PC-3 (cell line): ENCODE results near the gene ZG16.

Experiments used
- EZH2 ChIP-seq: fragments of 300-600 bp; sonication (generic); IDR thresholded peaks from one replicate; pipeline ENCODE4 v1.6.1; 2017; ENCODE audit warnings: antibody characterized with exemption, mild to moderate bottlenecking, low read length; ENCODE audit not compliant: unreplicated experiment
- EZH2phosphoT487 ChIP-seq: fragments of 300-600 bp; sonication (generic); IDR thresholded peaks from 2 replicates; pipeline ENCODE4 v1.6.1; 2018; ENCODE audit warnings: mild to moderate bottlenecking, antibody characterized with exemption, low read length, borderline replicate concordance
- TF ChIP-seq, protein P1 (sequence below): fragments of 300-600 bp; sonication (generic); conservative IDR thresholded peaks from 2 replicates; pipeline ENCODE4 v1.5.1; 2017; ENCODE audit warnings: antibody characterized with exemption, low read depth, mild to moderate bottlenecking, low read length

DNA sequence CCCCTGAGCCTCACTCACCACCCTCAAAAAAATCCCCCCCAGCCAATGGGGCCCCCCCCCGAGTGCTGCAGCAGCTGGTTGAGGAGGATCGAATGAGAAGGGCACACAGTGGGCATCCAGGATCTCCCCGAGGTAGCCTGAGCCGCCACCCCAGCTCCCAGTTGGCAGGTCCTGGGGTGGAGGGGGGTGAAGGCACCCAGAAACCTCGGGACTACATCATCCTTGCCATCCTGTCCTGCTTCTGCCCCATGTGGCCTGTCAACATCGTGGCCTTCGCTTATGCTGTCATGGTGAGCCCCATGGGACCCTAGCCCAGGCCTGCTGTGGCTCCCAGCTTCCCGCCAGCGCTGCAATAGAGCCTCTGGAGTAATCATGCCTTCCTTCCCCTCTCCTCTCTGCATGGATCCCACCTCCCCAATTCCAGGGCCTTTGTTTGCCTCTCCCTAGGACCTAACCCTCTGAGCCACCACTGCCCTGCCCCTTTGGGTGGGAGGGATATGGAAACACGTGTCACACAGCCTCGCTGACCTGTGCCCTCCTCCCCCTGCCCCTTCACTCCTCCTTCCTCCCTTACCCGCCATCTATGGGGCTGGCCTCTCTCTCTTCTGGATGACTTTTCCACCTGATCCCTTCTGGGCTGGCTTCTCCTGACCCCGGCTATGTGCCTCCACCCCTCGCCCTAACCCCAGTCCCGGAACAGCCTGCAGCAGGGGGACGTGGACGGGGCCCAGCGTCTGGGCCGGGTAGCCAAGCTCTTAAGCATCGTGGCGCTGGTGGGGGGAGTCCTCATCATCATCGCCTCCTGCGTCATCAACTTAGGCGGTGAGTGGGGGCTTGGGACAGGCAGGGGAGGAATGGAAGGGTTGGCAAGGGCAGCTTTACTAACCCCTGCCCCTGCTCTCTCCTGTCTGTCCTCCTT lies 35.8 kb downstream of the ZG16 start:
- TF ChIP-seq, protein P1, sequence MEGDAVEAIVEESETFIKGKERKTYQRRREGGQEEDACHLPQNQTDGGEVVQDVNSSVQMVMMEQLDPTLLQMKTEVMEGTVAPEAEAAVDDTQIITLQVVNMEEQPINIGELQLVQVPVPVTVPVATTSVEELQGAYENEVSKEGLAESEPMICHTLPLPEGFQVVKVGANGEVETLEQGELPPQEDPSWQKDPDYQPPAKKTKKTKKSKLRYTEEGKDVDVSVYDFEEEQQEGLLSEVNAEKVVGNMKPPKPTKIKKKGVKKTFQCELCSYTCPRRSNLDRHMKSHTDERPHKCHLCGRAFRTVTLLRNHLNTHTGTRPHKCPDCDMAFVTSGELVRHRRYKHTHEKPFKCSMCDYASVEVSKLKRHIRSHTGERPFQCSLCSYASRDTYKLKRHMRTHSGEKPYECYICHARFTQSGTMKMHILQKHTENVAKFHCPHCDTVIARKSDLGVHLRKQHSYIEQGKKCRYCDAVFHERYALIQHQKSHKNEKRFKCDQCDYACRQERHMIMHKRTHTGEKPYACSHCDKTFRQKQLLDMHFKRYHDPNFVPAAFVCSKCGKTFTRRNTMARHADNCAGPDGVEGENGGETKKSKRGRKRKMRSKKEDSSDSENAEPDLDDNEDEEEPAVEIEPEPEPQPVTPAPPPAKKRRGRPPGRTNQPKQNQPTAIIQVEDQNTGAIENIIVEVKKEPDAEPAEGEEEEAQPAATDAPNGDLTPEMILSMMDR, result no peak
- TF ChIP-seq EZH2 (no peak), EZH2phosphoT487 (no peak)
